ENCODE data around the gene STX12.

The STX12 gene

DNA sequence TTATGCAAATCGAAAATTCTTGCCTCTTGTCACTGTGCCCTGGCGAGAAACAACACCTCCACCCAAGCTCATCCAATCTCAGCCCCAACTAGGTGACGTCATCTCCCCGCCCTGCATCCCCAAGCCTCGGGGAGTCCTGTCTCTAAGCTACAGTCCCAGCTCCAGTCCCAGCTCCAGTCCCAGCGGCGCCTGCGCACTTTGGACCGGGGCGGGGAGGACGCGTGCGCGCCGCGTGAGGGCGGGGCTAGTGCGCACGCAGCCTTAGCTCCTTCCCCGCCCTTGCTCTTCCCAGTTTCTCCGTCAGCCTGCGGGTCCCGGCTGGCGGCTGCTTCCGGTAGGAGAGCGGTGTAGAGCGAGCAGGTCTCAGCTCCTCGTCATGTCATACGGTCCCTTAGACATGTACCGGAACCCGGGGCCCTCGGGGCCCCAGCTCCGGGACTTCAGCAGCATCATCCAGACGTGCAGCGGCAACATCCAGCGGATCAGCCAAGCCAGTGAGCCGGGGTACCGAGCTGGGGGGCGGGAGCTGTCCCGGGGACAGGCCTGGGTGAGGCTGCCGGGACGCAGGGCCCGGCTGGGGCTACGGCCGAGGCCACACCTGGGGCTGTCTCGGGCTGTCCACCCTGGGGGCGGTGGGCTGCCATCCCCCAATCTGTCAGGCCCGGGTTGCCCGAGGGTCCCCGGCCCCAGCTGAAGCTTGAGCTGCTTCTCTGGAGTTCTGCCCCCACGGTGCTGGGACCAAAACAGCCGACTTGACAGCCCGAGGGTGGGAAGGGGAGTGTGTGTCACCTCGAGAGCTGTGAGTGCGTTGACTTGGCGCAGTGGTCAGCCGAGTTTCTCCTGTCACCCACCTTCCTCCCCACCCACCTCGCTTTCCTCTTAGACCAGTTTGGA, at the start of gene STX12:
Gene STX12 (plus strand): TSS at position 288 of the 894 bp plus-strand sequence. CDS start 89 bp downstream, at position 377.
- peak within 1 kb of the TSS; percentile 91 for H3K9ac ChIP-seq (ENCODE audit: low read length)
- H3K4me3 ChIP-seq (ENCODE audit: low read length) = peak within 1 kb of the TSS; percentile 83
- H3K4me1 ChIP-seq (ENCODE audit: control insufficient read depth, insufficient read depth, low read length) = peaks cover 14% of the 10 kb centered on the region
- H3K27me3 ChIP-seq (ENCODE audit: control insufficient read depth, insufficient read depth, low read length) = no peaks in the 10 kb centered on the region
- H3K36me3 ChIP-seq (ENCODE audit: control insufficient read depth, insufficient read depth, low read length) = no peaks in the 10 kb centered on the region
- H3K27ac ChIP-seq (ENCODE audit: low read depth, low read length) = peak within 1 kb of the TSS; percentile 91

DNA sequence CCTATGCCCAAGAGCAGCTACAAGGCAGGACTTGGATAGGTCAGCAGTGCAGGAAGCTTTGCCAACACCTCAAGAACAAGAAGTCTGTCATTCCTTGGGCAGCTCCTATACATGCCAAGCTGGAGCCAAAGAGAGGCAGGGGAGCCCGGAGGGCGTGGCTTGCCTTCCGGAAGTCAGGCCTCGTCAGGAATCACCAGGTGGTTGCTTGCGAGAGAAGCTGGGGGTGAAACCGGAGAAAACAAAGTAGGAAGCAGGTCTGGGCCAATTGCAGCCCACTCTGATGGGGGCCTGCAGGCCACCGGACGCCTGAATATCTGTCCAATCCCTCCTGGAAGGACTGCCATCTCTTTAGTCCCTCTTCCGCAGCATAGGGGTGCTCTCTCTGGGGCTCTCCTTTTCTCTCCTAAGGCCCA, 48.1 kb upstream of the STX12 start:
- H3K27me3 ChIP-seq (ENCODE audit: control insufficient read depth, insufficient read depth, low read length) = no peaks in the 10 kb centered on the region
- no peaks in the 10 kb centered on the region for H3K36me3 ChIP-seq (ENCODE audit: control insufficient read depth, insufficient read depth, low read length)
- H3K4me1 ChIP-seq (ENCODE audit: control insufficient read depth, insufficient read depth, low read length) = peaks cover 5% of the 10 kb centered on the region
- H3K9ac ChIP-seq (ENCODE audit: low read length) = peak overlapping the region; percentile 16
- H3K4me3 ChIP-seq (ENCODE audit: low read length) = peak overlapping the region; percentile 67
- peak overlapping the region; percentile 89 for H3K27ac ChIP-seq (ENCODE audit: low read depth, low read length)

DNA sequence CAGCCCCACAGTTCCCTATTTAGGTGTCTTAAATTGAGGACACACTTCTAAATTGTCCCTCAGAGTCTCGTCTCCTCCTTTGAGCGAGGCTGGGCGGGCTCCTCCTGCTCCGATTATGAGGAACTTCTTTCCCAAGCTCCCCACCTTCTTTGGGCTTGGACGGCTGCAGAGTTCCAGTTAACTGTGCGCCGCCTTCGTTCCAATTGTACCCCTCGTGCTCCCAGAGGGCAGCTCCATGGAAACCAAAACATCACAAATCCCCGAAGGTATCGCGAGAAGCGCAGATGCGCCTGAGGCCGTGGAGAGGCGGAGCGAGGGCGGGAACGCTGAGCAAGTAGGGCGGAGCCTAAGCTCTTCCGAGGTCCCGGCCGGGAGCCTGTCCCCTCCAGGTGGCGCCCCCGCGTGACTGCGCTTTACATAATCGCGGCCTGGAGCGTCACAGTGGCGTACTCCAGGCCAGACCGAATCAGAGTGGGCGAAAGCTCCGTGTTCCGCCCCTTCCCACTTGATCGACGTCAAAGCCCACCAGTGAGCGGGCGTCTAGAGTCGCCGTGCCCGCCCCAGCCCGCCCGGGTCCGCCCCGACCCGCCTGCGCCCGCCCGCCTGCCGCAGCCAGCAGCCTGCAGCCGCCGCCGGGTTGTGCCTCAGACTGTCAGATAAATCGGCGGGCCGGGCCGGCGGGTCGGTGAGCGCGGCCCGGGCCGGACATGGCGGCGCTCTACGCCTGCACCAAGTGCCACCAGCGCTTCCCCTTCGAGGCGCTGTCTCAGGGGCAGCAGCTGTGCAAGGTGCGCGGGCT, 47.4 kb upstream of the STX12 start, which contains the start of gene FAM76A:
Gene FAM76A (plus strand): TSS at position 588 of the 799 bp plus-strand sequence. CDS start 120 bp downstream, at position 708.
- Histone ChIP-seq H3K36me3 (ENCODE audit: control insufficient read depth, insufficient read depth, low read length) (no peaks in the 10 kb centered on the region), H3K27me3 (ENCODE audit: control insufficient read depth, insufficient read depth, low read length) (no peaks in the 10 kb centered on the region), H3K4me1 (ENCODE audit: control insufficient read depth, insufficient read depth, low read length) (peaks cover 5% of the 10 kb centered on the region), H3K9ac (ENCODE audit: low read length) (peak within 1 kb of the TSS; percentile 38), H3K4me3 (ENCODE audit: low read length) (peak within 1 kb of the TSS; percentile 86), H3K27ac (ENCODE audit: low read depth, low read length) (peak within 1 kb of the TSS; percentile 89)

DNA sequence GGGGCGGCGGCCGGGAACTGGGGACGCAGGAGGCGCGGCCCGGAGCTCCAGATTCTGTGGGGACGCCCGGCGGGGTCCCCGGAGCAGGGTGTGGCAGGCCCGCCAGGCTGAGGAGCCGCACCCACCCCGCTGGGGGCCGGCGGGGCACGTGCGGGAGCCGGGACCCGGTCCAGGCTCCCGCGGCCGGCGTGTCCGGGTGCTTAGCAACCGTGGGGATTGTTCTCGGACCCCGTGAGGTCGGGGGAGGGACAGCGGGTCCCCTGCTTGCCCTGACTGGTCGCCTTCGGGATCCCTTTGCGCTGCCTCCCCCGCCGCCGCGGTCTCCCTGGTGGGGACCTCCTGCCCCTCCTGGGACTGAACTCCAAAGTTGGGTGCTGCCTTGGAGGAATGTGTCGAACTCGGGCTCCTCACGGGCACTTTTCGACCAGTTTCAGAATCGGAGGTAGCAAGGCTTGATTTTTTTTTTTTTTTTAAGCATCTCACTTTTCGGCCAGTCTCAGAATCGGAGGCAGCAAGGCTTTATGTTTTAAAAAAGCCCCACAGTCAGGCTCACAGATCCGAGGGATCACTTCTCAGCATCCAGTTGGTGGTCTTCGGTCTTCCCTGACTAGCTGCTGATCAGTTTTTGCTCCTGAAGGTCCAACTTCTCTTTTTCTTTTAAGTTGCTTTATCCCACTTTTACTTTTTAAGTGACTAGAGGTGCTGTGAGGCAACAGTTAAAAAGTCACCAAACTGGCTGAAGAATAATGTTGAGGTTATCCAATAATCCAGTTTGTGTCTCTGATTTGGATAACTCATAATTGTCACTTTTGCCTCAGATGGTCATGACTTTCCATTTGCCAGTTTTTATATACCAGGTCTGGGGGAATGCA, 46.6 kb upstream of the STX12 start:
- H3K36me3 ChIP-seq (ENCODE audit: control insufficient read depth, insufficient read depth, low read length) = no peaks in the 10 kb centered on the region
- H3K27me3 ChIP-seq (ENCODE audit: control insufficient read depth, insufficient read depth, low read length) = no peaks in the 10 kb centered on the region
- H3K4me3 ChIP-seq (ENCODE audit: low read length) = peak overlapping the region; percentile 86
- peaks cover 5% of the 10 kb centered on the region for H3K4me1 ChIP-seq (ENCODE audit: control insufficient read depth, insufficient read depth, low read length)
- H3K9ac ChIP-seq (ENCODE audit: low read length) = peak overlapping the region; percentile 38
- peak overlapping the region; percentile 88 for H3K27ac ChIP-seq (ENCODE audit: low read depth, low read length)

DNA sequence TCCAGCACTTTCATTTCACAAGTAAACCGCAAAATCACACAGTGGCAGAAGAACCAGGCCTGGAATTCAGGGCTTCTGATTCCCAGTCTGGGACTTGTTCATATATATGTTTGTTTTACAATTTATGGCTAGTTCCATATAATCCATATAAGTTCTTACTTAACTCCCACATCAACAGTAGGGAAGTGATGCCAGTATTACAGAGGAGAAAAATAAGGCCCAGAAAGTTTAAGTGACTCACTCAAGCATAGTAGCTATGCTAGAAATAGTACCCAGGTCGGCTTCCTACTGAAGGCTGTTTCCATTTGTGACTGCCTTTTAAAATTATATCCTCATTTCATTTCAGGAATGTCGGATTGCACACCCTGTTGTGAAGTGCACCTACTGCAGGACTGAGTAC, 45.9 kb upstream of the STX12 start:
- no peak overlapping the region for H3K4me3 ChIP-seq (ENCODE audit: low read length)
- no peak overlapping the region for H3K27ac ChIP-seq (ENCODE audit: low read depth, low read length)
- H3K9ac ChIP-seq (ENCODE audit: low read length) = no peak overlapping the region
- H3K27me3 ChIP-seq (ENCODE audit: control insufficient read depth, insufficient read depth, low read length) = no peaks in the 10 kb centered on the region
- H3K4me1 ChIP-seq (ENCODE audit: control insufficient read depth, insufficient read depth, low read length) = peaks cover 5% of the 10 kb centered on the region
- no peaks in the 10 kb centered on the region for H3K36me3 ChIP-seq (ENCODE audit: control insufficient read depth, insufficient read depth, low read length)

DNA sequence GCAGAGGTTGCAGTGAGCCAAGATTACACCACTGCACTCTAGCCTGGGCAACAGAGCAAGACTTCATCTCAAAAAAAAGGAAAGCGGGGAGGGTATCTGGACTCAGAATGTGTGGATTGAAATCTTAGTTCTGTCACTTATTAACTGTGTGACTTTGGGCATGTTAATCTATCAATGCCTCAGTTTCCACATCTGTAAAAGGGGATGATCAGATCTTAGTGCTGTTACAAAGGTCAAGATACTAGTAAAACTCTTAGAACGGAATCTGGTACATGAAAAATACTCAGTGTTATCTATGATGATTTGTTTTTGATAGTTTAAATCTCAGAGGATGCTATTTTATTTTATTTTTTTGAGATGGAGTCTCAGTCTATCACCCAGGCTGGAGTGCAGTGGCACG, 36.8 kb upstream of the STX12 start:
- Histone ChIP-seq H3K27ac (ENCODE audit: low read depth, low read length) (no peak overlapping the region), H3K36me3 (ENCODE audit: control insufficient read depth, insufficient read depth, low read length) (peaks cover 16% of the 10 kb centered on the region), H3K4me3 (ENCODE audit: low read length) (no peak overlapping the region), H3K9ac (ENCODE audit: low read length) (no peak overlapping the region), H3K27me3 (ENCODE audit: control insufficient read depth, insufficient read depth, low read length) (no peaks in the 10 kb centered on the region), H3K4me1 (ENCODE audit: control insufficient read depth, insufficient read depth, low read length) (no peaks in the 10 kb centered on the region)

DNA sequence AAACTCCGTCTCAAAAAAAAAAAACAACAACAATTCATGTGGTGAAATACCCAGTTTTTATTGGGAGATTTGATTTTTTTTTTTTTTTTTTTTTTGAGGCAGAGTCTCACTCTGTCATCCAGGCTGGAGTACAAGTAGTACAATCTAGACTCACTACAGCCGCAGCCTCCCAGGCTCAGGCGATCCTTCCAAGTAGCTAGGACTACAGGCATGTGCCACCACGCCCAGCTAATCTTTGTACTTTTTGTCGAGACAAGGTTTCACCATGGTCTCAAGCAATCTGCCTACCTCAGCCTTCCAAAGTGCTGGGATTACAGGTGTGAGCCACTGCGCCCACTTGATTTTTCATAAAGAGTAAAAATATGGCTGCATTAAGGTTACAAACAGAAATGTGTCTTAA, 31.9 kb upstream of the STX12 start:
- H3K27ac ChIP-seq (ENCODE audit: low read depth, low read length) = no peak overlapping the region
- H3K4me1 ChIP-seq (ENCODE audit: control insufficient read depth, insufficient read depth, low read length) = no peaks in the 10 kb centered on the region
- H3K27me3 ChIP-seq (ENCODE audit: control insufficient read depth, insufficient read depth, low read length) = no peaks in the 10 kb centered on the region
- H3K9ac ChIP-seq (ENCODE audit: low read length) = no peak overlapping the region
- peaks cover 16% of the 10 kb centered on the region for H3K36me3 ChIP-seq (ENCODE audit: control insufficient read depth, insufficient read depth, low read length)
- H3K4me3 ChIP-seq (ENCODE audit: low read length) = no peak overlapping the region

DNA sequence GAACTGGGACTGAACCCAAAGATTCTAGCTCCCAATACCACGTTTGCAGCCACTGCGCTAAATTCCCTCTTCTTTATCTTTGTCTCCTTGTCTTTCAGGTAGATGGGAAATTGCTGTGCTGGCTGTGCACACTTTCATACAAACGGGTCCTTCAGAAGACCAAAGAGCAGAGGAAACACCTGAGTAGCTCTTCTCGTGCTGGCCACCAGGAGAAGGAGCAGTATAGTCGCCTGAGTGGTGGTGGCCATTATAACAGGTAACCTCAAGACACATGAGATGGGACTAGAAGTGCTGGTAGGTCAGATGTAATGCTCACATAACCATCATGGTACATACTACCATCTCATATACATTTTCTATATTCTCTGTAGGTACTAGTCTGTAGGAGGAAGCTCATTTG, 28.5 kb upstream of the STX12 start:
- no peak overlapping the region for H3K4me3 ChIP-seq (ENCODE audit: low read length)
- H3K36me3 ChIP-seq (ENCODE audit: control insufficient read depth, insufficient read depth, low read length) = peaks cover 15% of the 10 kb centered on the region
- H3K27me3 ChIP-seq (ENCODE audit: control insufficient read depth, insufficient read depth, low read length) = no peaks in the 10 kb centered on the region
- H3K4me1 ChIP-seq (ENCODE audit: control insufficient read depth, insufficient read depth, low read length) = no peaks in the 10 kb centered on the region
- no peak overlapping the region for H3K9ac ChIP-seq (ENCODE audit: low read length)
- H3K27ac ChIP-seq (ENCODE audit: low read depth, low read length) = no peak overlapping the region

DNA sequence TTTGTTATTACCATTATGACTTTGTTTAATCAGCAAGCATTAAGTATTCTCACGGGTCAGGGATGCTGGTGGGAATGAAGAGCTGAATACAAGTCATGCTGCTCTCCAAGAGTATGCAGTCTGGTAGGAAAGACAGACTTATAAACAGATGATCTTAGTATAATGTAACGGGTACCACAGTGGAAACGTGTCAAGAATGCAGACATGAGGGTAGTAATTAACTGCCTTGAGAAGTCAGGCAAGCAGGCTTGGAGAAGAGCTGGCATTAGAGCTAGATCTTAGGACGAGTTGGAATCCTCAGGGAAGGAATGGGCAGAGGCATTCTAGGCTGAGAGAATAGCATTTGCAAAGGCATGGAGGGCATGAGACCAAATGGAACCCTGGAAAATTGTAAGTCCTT, 27.6 kb upstream of the STX12 start:
- Histone ChIP-seq H3K4me1 (ENCODE audit: control insufficient read depth, insufficient read depth, low read length) (no peaks in the 10 kb centered on the region), H3K9ac (ENCODE audit: low read length) (no peak overlapping the region), H3K27ac (ENCODE audit: low read depth, low read length) (no peak overlapping the region), H3K27me3 (ENCODE audit: control insufficient read depth, insufficient read depth, low read length) (no peaks in the 10 kb centered on the region), H3K4me3 (ENCODE audit: low read length) (no peak overlapping the region), H3K36me3 (ENCODE audit: control insufficient read depth, insufficient read depth, low read length) (peaks cover 9% of the 10 kb centered on the region)

DNA sequence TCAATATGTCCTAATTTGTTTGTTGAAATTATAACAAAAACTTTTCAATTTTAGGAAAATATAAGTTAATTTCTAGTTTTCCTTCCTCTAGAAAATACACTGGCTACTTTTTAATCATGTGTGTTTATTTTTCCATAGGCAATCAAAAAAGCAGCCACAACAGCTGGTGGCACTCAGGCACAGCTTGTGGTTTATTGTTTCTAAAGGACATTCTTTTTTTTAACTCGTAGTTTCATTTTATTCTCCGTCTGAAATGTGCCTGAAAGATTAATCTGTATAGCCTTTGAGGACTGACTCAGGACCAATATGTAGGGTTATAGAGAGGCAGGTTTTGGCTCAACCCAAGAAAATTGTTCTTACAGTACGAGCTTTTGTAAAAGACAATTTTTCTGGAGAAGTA, 20.7 kb upstream of the STX12 start:
- H3K36me3 ChIP-seq (ENCODE audit: control insufficient read depth, insufficient read depth, low read length) = peaks cover 13% of the 10 kb centered on the region
- peaks cover 2% of the 10 kb centered on the region for H3K4me1 ChIP-seq (ENCODE audit: control insufficient read depth, insufficient read depth, low read length)
- H3K27me3 ChIP-seq (ENCODE audit: control insufficient read depth, insufficient read depth, low read length) = no peaks in the 10 kb centered on the region
- no peak overlapping the region for H3K27ac ChIP-seq (ENCODE audit: low read depth, low read length)
- H3K9ac ChIP-seq (ENCODE audit: low read length) = no peak overlapping the region
- H3K4me3 ChIP-seq (ENCODE audit: low read length) = no peak overlapping the region

DNA sequence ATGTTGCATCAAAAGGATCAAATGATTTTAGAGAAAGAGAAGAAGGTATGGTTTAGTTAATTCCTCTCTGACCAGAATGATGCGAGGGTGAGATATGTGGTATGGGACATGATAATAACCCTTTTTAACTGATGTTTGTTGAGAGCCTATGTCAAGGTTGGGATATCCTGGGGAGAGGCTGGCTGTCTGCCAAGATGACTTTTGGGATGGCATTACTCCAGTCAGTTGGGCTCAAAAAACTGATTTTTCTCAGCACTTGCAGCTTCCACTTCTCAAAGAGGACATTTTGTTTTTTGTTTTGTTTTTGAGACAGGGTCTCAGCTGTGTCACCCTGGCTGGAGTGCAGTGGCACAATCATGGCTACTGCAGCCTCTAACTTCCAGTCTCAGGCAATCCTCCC, 17.7 kb upstream of the STX12 start:
- peak overlapping the region; percentile 40 for H3K27ac ChIP-seq (ENCODE audit: low read depth, low read length)
- no peak overlapping the region for H3K4me3 ChIP-seq (ENCODE audit: low read length)
- H3K36me3 ChIP-seq (ENCODE audit: control insufficient read depth, insufficient read depth, low read length) = peaks cover 20% of the 10 kb centered on the region
- H3K4me1 ChIP-seq (ENCODE audit: control insufficient read depth, insufficient read depth, low read length) = peaks cover 2% of the 10 kb centered on the region
- no peaks in the 10 kb centered on the region for H3K27me3 ChIP-seq (ENCODE audit: control insufficient read depth, insufficient read depth, low read length)
- H3K9ac ChIP-seq (ENCODE audit: low read length) = no peak overlapping the region

DNA sequence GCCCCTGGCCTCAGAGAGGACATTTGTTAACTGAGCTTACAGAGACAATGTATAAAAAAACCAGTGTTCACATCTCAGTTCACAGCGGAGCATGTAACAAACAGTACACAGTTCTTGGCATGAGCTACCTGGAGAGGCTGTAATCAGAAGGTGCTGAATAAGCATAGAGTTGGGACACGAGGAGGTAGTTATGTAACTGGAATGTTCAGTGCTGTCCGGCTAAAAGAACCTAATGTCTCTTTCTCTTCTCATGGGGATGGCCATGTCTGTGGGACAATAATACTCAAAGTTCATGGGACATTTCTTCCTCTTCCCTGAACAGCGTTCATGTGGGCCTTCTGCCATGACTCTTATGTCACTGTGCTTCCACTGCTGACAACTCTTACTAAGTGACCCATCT, 17.2 kb upstream of the STX12 start:
- no peak overlapping the region for H3K9ac ChIP-seq (ENCODE audit: low read length)
- peak overlapping the region; percentile 40 for H3K27ac ChIP-seq (ENCODE audit: low read depth, low read length)
- H3K36me3 ChIP-seq (ENCODE audit: control insufficient read depth, insufficient read depth, low read length) = peaks cover 20% of the 10 kb centered on the region
- no peaks in the 10 kb centered on the region for H3K27me3 ChIP-seq (ENCODE audit: control insufficient read depth, insufficient read depth, low read length)
- H3K4me3 ChIP-seq (ENCODE audit: low read length) = no peak overlapping the region
- H3K4me1 ChIP-seq (ENCODE audit: control insufficient read depth, insufficient read depth, low read length) = peaks cover 2% of the 10 kb centered on the region
